NCI-H187 (cell line): ENCODE results near the gene POR.
"Not testable (repeated sequence)": the region's sequence is repeated elsewhere in the genome, so short reads cannot be mapped to it uniquely, and the experiment has no call there.

Experiments used
- DNase-seq, 2 experiments: peaks; one replicate each; lab custom pipeline; 2025; lab: John Stamatoyannopoulos, UW

The POR gene

DNA sequence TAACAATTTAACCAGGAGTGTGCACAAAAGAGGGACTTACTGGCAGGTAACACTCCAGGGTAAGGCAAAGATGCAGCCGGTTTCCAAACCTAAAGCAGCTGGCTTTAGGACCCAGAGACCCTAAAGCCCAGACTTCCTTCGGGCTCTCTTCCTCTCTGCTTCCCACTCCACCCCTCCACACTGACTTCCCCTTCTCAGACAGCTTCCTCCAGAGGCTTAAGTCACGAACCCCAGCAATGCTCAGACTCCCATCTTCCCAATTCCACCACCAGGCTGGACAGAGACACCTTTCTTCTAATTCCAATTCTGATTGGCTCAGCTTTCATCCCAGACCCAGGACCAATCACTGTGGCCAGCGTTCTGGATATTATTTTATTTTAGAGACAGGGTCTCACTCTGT is 108.0 kb downstream of the POR start:
- no peak for DNase-seq

DNA sequence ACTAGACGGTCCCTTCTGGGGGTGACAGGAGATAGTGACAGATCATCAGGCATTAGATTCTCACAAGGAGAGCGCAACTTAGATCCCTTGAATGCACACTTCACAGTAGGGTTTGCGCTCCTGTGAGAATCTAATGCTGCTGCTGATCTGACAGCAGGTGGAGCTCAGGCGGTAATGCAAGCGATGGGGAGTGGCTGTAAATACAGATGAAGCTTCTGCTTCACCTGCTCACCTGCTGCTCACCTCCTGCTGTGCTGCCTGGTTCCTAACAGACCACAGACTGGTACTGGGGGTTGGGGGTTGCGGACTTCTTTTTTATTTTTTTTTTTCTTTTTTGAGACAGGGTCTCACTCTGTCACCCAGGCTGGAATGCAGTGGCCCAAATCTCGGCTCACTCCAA is 114.7 kb downstream of the POR start:
- not testable (repeated sequence) for DNase-seq

DNA sequence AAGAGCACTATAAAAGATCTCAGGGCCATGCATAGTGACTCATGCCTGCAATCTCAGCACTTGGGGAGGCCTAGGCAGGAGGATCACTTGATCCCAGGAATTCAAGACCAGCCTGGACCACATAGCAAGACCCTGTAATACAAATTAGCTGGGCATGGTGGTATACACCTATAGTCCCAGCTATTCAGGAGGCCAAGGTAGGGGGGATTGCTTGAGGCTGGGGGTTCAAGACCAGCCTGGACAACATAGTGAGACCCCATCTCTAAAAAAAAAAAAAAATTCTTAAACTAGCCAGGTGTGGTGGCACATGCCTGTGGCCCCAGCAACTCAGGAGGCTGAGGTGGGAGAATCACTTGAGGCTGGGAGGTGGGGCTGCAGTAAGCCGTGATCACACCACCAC is 117.0 kb downstream of the POR start:
- DNase-seq, result no peak
